ENCODE measurements around the gene ATP8A2.

Gene ATP8A2

GRCh38 chr13:25881136-25881926, 509.6 kb downstream of the ATP8A2 start:
- DNase-seq (ENCODE audit: low read depth in 2 of 2), result no peak

- DNase-seq (ENCODE audit: low read depth in 2 of 2), result no peak
These were observed 510.2 kb downstream of the ATP8A2 start for GRCh38 chr13:25881971-25882451.

GRCh38 chr13:25882466-25883357, 510.9 kb downstream of the ATP8A2 start:
- no peak for DNase-seq (ENCODE audit: low read depth in 2 of 2)

- DNase-seq (ENCODE audit: low read depth in 2 of 2), result no peak
These were observed 513.6 kb downstream of the ATP8A2 start for GRCh38 chr13:25885418-25885817.

- no peak for DNase-seq (ENCODE audit: low read depth in 2 of 2)
These were observed 514.9 kb downstream of the ATP8A2 start for GRCh38 chr13:25886438-25887214.

- DNase-seq (ENCODE audit: low read depth in 2 of 2), result no peak
These were observed 516.3 kb downstream of the ATP8A2 start for GRCh38 chr13:25887962-25888655.

- DNase-seq (ENCODE audit: low read depth in 2 of 2), result no peak
These were observed 519.0 kb downstream of the ATP8A2 start for GRCh38 chr13:25890671-25891212.

- DNase-seq (ENCODE audit: low read depth in 2 of 2), result no peak
These were observed 527.2 kb downstream of the ATP8A2 start for GRCh38 chr13:25898991-25899390.

- DNase-seq (ENCODE audit: low read depth in 2 of 2), result no peak
These were observed 527.7 kb downstream of the ATP8A2 start for GRCh38 chr13:25899464-25899863.

GRCh38 chr13:25899952-25900351, 528.2 kb downstream of the ATP8A2 start:
- no peak for DNase-seq (ENCODE audit: low read depth in 2 of 2)

GRCh38 chr13:25901460-25902376, 529.9 kb downstream of the ATP8A2 start:
- peak in 1 of 2 donors; percentile 23 for DNase-seq (ENCODE audit: low read depth in 2 of 2)

GRCh38 chr13:25902455-25902854, 530.7 kb downstream of the ATP8A2 start:
- no peak for DNase-seq (ENCODE audit: low read depth in 2 of 2)

GRCh38 chr13:25902891-25903341, 531.1 kb downstream of the ATP8A2 start:
- no peak for DNase-seq (ENCODE audit: low read depth in 2 of 2)

- no peak for DNase-seq (ENCODE audit: low read depth in 2 of 2)
These were observed 533.1 kb downstream of the ATP8A2 start for GRCh38 chr13:25904830-25905229.

GRCh38 chr13:25905611-25906010, 533.8 kb downstream of the ATP8A2 start:
- DNase-seq (ENCODE audit: low read depth in 2 of 2), result no peak

GRCh38 chr13:25906191-25906661, 534.5 kb downstream of the ATP8A2 start:
- no peak for DNase-seq (ENCODE audit: low read depth in 2 of 2)

- no peak for DNase-seq (ENCODE audit: low read depth in 2 of 2)
These were observed 536.6 kb downstream of the ATP8A2 start for GRCh38 chr13:25908366-25908765.

- DNase-seq (ENCODE audit: low read depth in 2 of 2), result no peak
These were observed 538.5 kb downstream of the ATP8A2 start for GRCh38 chr13:25910243-25910642.

- no peak for DNase-seq (ENCODE audit: low read depth in 2 of 2)
These were observed 539.2 kb downstream of the ATP8A2 start for GRCh38 chr13:25910991-25911419.

GRCh38 chr13:25912961-25913360, 541.2 kb downstream of the ATP8A2 start:
- no peak for DNase-seq (ENCODE audit: low read depth in 2 of 2)

Data from activated CD4-positive, alpha-beta T cell treated with anti-CD3 and anti-CD28 coated beads for 24 hours (primary cell).